ENCODE results near the gene CARD19. TPM values are rescaled to one million over a fixed set of nuclear protein-coding genes. Genes with fewer than 3 reads are reported as not detected.
"Not testable (repeated sequence)": the region's sequence is repeated elsewhere in the genome, so short reads cannot be mapped to it uniquely, and the experiment has no call there.

CARD19 gene
- polyA plus RNA-seq, 1 experiment: 25.2 TPM

DNA sequence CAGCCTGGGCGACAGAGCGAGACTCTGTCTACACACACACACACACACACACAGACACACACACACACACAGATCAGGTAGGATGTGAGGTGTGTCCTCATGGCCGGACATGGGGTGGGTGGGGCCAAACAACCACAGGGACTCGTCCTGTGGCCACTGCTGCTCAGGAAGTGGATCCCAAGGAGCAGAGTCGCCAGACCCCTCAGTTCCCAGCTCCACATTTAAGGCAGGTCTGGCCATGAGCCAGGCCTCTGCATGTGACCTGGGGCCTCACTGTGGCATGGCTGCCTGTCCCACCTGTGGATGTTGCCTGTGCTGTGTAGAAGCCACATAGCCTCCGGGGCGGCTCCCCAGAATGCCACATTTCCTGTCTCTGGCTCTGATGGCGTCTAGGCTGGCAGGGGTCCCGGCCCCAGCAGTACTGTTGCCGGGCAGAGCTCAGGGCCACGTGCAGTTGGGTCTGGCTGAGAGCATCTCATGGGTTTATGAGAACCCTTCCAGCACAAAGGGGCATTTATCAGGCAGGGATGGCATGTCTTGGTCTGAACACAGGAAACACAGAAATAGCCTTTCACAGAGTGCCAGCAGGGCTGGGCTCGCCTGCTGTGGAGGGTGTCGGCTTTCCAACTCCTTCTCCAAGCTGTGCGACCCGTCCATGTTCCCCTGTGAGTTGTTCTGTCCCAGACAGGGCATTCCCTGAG lies 48.0 kb downstream of the CARD19 start:
- TF ChIP-seq, protein P1, sequence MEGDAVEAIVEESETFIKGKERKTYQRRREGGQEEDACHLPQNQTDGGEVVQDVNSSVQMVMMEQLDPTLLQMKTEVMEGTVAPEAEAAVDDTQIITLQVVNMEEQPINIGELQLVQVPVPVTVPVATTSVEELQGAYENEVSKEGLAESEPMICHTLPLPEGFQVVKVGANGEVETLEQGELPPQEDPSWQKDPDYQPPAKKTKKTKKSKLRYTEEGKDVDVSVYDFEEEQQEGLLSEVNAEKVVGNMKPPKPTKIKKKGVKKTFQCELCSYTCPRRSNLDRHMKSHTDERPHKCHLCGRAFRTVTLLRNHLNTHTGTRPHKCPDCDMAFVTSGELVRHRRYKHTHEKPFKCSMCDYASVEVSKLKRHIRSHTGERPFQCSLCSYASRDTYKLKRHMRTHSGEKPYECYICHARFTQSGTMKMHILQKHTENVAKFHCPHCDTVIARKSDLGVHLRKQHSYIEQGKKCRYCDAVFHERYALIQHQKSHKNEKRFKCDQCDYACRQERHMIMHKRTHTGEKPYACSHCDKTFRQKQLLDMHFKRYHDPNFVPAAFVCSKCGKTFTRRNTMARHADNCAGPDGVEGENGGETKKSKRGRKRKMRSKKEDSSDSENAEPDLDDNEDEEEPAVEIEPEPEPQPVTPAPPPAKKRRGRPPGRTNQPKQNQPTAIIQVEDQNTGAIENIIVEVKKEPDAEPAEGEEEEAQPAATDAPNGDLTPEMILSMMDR (IDR thresholded peaks at IDR 0.05; ENCODE audit: low read depth, low read length): no peak
- no peak for DNase-seq (ENCODE audit: low read depth, low spot score)
- POLR2A ChIA-PET: interaction anchor here (0.8 to 1.0 kb wide), 2 partner anchors 10 to 24 kb away, joined by 3 to 4 read pairs; partner anchors contain the start of gene NINJ1
- no peak overlapping the region for H3K27ac ChIP-seq (ENCODE audit: low read depth, low read length)
- H3K27me3 ChIP-seq (ENCODE audit: control insufficient read depth, insufficient read depth, low read length): no peaks in the 10 kb centered on the region
- CTCF ChIA-PET: interaction anchor here (0.6 kb wide), 1 partner anchor 26 kb away, joined by 3 read pairs; no protein-coding TSS in a partner anchor
- peaks cover 7% of the 10 kb centered on the region for H3K9me3 ChIP-seq (ENCODE audit: control insufficient read depth, insufficient read depth, low read length)
- H3K4me3 ChIP-seq (ENCODE audit: low read depth, low read length): no peak overlapping the region

DNA sequence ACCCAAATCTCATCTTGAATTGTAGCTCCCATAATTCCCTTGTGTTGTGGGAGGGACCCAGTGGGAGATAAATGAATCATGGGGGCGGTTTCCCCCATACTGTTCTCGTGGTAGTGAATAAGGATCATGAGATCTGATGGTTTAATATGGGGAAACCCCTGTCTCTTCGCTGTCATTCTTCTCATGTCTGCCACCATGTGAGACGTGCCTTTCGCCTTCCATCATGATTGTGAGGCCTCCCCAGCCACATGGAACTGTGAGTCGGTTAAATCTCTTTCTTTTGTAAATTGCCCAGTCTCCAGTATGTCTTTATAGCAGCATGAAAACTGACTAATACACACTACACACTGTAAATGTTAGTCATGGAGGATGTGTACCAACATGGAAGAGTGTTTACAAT lies 50.7 kb downstream of the CARD19 start:
- POLR2A ChIA-PET, CTCF ChIA-PET: not testable (repeated sequence)

DNA sequence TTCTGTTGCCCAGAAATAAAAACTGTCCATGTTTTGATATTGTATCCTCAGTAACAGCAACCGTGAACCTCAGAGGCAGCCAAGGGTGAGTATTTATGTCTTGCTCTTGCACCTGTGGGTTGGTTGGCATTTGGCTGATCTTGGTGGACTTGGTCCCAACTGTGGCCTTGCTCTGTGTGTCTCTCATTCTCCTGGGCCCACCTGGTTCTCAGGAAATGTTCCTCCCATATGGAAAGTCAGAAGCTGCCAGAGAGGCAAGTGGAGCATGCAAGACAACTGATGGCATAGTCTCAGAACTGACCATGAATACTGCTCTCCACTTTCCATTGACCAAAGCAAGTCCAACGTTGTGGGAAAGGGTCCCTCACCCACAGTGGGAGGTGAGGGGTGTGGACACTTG lies 51.6 kb downstream of the CARD19 start:
- ChIA-PET POLR2A (no interaction called here), CTCF (no interaction called here)
- H3K9me3 ChIP-seq (ENCODE audit: control insufficient read depth, insufficient read depth, low read length): peaks cover 7% of the 10 kb centered on the region
- H3K27me3 ChIP-seq (ENCODE audit: control insufficient read depth, insufficient read depth, low read length): peaks cover 2% of the 10 kb centered on the region
- no peak for DNase-seq (ENCODE audit: low read depth, low spot score)
- H3K27ac ChIP-seq (ENCODE audit: low read depth, low read length): no peak overlapping the region
- no peak overlapping the region for H3K4me3 ChIP-seq (ENCODE audit: low read depth, low read length)
- TF ChIP-seq, protein P1 (IDR thresholded peaks at IDR 0.05; ENCODE audit: low read depth, low read length): no peak

More for the DNA sequence above, 50.7 kb downstream of the CARD19 start:
- not testable (repeated sequence) for H3K9me3 ChIP-seq (ENCODE audit: control insufficient read depth, insufficient read depth, low read length); H3K27ac ChIP-seq (ENCODE audit: low read depth, low read length); H3K27me3 ChIP-seq (ENCODE audit: control insufficient read depth, insufficient read depth, low read length); H3K4me3 ChIP-seq (ENCODE audit: low read depth, low read length); DNase-seq (ENCODE audit: low read depth, low spot score)

DNA sequence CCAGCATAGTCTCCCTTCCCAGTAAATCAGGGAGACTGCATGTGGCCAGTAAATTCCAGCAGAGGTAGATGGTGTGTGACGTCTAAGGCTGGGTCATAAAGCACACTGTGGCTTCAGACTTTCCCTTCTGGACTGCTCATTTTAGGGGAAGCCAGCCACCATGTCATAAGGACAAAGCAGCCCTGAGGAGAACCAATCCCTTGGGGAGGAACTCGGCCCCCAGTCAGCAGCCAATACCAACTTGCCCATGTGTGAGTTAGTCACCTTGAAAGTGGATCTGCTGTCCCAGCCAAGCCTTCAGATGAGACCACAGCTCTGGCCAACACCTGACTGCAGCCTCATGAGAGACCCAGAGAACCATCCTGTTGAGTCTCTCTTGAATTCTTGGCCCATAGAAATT lies 52.7 kb downstream of the CARD19 start:
- Histone ChIP-seq H3K27me3 (ENCODE audit: control insufficient read depth, insufficient read depth, low read length) (peaks cover 2% of the 10 kb centered on the region), H3K4me3 (ENCODE audit: low read depth, low read length) (no peak overlapping the region), H3K9me3 (ENCODE audit: control insufficient read depth, insufficient read depth, low read length) (peaks cover 7% of the 10 kb centered on the region), H3K27ac (ENCODE audit: low read depth, low read length) (no peak overlapping the region)
- CTCF ChIA-PET: no interaction called here
- POLR2A ChIA-PET: no interaction called here
- TF ChIP-seq, protein P1 (IDR thresholded peaks at IDR 0.05; ENCODE audit: low read depth, low read length): no peak
- no peak for DNase-seq (ENCODE audit: low read depth, low spot score)

DNA sequence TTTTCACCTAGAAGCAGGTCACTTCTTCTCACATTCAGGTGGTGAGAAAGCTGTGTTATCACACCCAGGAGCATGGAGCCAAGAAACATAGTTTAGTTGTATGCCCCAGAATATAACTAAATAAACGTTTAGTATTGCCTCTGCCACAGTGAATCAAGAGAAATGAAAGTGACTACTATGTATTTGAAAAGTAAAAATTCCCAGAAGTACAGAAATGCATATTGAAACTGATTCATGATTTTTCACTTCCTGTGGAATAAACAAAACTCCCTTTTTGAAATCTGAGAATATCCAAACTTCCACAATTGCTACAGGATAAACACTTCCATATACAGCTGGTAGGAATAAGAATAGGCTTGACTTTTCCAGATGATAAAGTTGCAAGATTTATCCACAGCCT lies 53.3 kb downstream of the CARD19 start:
- DNase-seq (ENCODE audit: low read depth, low spot score): no peak
- Histone ChIP-seq H3K27ac (ENCODE audit: low read depth, low read length) (no peak overlapping the region), H3K27me3 (ENCODE audit: control insufficient read depth, insufficient read depth, low read length) (peaks cover 2% of the 10 kb centered on the region), H3K4me3 (ENCODE audit: low read depth, low read length) (no peak overlapping the region), H3K9me3 (ENCODE audit: control insufficient read depth, insufficient read depth, low read length) (peaks cover 7% of the 10 kb centered on the region)
- CTCF ChIA-PET: no interaction called here
- TF ChIP-seq, protein P1 (IDR thresholded peaks at IDR 0.05; ENCODE audit: low read depth, low read length): no peak
- POLR2A ChIA-PET: no interaction called here
